ENCODE results near the gene NAP1L5.

Gene NAP1L5

DNA sequence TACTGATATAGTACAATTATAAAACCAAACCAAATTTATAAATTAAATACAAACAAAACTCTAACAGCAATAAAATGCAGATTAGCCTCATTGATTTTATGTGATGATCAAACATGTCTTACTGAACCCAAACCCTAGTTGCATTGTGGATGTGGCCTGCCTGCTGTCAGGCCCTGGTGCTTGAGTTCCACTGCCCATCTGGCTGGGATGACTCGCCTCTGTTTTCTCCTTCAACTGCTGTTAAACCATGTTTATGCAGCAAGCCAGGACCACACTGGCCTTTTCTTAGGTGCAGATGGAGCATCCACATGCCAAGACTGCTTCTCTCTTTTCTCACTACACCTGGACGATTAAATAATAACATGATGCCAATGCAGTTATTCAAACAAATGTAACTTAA lies 22.6 kb downstream of the NAP1L5 start:
- DNase-seq = no peak
- intact Hi-C loops (cut with DNase I) = no loop called here

- intact Hi-C loops (cut with DNase I) = no loop called here
- no peak for DNase-seq
These were observed 23.1 kb downstream of the NAP1L5 start for GRCh38 chr4:88674565-88674964.

GRCh38 chr4:88673886-88674285 lies 23.7 kb downstream of the NAP1L5 start:
- intact Hi-C loops (cut with DNase I) = no loop called here
- no peak for DNase-seq

GRCh38 chr4:88672987-88673386 lies 24.6 kb downstream of the NAP1L5 start:
- peak in 13 of 42 donors; percentile 17 to 57 (median 31) for DNase-seq
- intact Hi-C loops (cut with DNase I) = no loop called here

DNA sequence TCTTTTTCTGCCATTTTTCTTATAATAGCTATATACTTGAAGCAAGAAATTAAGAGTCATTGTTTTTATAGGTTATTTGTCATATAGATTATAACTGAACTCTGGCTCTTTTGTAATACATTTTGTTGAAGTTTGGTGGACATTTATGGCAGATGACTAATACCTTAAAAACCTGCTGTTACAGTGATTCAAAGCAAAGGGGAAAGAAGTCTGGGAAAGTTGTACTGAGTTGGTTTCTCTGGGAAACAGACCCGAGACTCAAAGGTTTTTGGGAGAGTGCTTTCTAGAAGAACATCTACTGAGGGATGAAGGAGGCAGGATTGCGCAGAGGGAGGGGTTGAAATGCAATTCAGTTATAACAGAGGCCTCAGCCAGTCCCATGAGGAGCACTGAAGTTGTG lies 35.9 kb downstream of the NAP1L5 start:
- intact Hi-C loops (cut with DNase I) = no loop called here
- no peak for DNase-seq

GRCh38 chr4:88660446-88661294 lies 37.0 kb downstream of the NAP1L5 start:
- intact Hi-C loops (cut with DNase I) = no loop called here
- DNase-seq = no peak

GRCh38 chr4:88659890-88660208 lies 37.8 kb downstream of the NAP1L5 start:
- intact Hi-C loops (cut with DNase I) = loop anchor here (10.0 kb wide), 1 partner anchor 135 kb away; the partner anchor contains the start of gene PYURF
- no peak for DNase-seq

GRCh38 chr4:88659055-88659889 lies 38.4 kb downstream of the NAP1L5 start:
- peak in 31 of 42 donors; percentile 10 to 73 (median 42) for DNase-seq
- intact Hi-C loops (cut with DNase I) = loop anchor here (10.0 kb wide), 1 partner anchor 134 kb away; the partner anchor contains the start of gene PYURF

DNA sequence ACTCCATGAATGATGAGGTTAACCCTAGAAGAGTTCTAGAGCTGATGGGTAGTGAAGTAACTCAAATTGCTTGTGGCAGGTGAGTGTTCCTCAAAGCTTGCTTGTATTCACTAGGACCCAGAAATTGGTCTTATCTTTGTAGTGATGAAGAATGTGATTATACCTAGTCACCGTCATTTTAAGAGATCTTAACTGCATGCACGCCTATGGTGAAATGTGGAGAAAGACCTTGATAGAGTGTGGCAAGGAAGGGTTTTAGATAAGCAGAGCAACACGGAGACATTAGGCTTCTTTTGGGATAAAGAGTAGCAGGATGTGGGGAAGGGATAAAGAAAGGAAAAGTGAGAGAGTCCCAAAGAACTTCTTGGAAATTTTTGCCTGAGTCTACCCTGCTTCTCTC lies 42.4 kb downstream of the NAP1L5 start:
- DNase-seq = no peak
- intact Hi-C loops (cut with DNase I) = loop anchor here (10.0 kb wide), 1 partner anchor 130 kb away; the partner anchor contains the start of gene PYURF

GRCh38 chr4:88653371-88653946 lies 44.2 kb downstream of the NAP1L5 start:
- DNase-seq = no peak
- intact Hi-C loops (cut with DNase I) = loop anchor here (10.0 kb wide), 1 partner anchor 129 kb away; the partner anchor contains the start of gene PYURF

- intact Hi-C loops (cut with DNase I) = loop anchor here (10.0 kb wide), 1 partner anchor 125 kb away; the partner anchor contains the start of gene PYURF
- no peak for DNase-seq
These were observed 47.9 kb downstream of the NAP1L5 start for GRCh38 chr4:88649716-88650115.

DNA sequence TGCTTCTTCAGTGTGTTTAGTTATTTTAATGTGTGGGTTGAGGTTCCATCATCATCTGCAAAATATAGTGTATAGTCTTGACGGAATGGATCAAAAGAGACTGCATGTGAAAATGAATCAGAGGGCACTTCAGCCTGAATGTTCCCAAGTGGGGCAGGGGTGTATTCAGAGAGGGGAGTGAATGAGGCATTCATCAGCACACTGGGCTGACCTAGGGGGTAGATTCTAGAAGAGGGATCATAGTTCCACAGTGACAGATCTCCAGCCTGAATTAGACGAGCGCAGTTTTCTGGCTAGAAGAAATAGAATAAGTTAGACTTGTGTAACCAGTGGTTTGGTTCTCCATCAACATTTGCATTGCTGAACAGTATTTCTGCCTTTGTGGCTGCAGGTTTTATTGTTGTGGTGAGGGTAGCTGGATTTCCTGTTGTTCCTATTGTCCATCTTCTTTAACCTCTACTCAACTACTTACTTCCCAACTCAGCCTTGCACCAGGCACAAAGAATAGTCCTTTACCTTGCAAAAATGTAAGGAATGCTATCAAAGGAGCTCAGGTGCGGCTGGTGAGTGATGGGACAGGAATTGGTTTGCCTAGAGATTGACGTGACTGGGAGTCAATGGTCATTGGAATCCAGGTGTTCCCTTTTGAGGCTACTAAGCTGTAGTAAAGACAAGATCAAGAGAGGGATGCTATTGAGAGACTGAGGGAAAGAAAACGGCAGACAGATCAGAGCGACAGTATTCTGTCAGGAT lies 50.9 kb downstream of the NAP1L5 start:
- intact Hi-C loops (cut with DNase I) = no loop called here

DNA sequence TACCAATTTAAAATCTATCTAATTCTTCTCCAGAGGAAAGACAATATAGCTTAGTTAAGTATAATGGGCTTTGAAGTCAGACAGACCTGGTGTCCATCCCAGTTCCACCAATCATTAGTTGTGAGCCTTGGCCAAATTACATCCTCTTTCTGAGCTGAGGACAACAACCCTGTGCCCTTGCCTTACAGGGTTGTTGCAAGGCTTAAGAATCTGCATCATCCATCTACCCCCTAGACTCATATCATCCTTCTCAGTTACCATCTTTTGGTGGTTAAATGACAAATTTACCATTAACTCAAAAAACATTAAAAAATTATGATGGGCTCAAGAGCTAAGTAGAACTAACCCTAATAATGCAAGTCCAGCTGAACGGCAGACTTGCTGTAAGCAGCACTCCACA lies 51.6 kb downstream of the NAP1L5 start:
- intact Hi-C loops (cut with DNase I) = no loop called here
- DNase-seq = no peak

More for the DNA sequence above, 50.9 kb downstream of the NAP1L5 start:
- DNase-seq = no peak
